Heart right ventricle (tissue), 16 donors: Measurements from ENCODE around the gene GBP1. TPM values are rescaled to one million over a fixed set of nuclear protein-coding genes. Genes with fewer than 3 reads are reported as not detected.
"Not testable (repeated sequence)": the region's sequence is repeated elsewhere in the genome, so short reads cannot be mapped to it uniquely, and the experiment has no call there.

Experiments used
- ATAC-seq, 8 donors: fragments of 200-7000 bp; cut with Tn5 transposase; one replicate each; pipeline ENCODE4 v1.9.1; 2020; ENCODE audit warnings: mild to moderate bottlenecking in 8 of 8, moderate library complexity in 8 of 8, moderate number of reproducible peaks in 1 of 8
- DNase-seq, 2 donors: peaks; one replicate each; pipeline ENCODE4 v3.0.0-alpha.2; 2020
- H3K27ac ChIP-seq, 10 donors: fragments of 200-600 bp; sonication (generic) in 2 of 10; one replicate each; pipeline versions ENCODE4 v1.5.0 to v1.8.0; 2020 to 2022; ENCODE audit warnings: mild to moderate bottlenecking in 3 of 10
- H3K27me3 ChIP-seq, 7 donors: fragments of 200-600 bp; one replicate each; pipeline ENCODE4 v1.8.0; 2021 to 2022; ENCODE audit warnings: mild to moderate bottlenecking in 2 of 7
- H3K36me3 ChIP-seq, 9 donors: fragments of 200-600 bp; sonication (generic) in 1 of 9; one replicate each; pipeline versions ENCODE4 v1.5.0 to v1.8.0; 2020 to 2022; ENCODE audit warnings: mild to moderate bottlenecking in 2 of 9
- H3K4me1 ChIP-seq, 9 donors: fragments of 200-600 bp; sonication (generic) in 1 of 9; one replicate each; pipeline versions ENCODE4 v1.5.0 to v1.8.0; 2020 to 2022; ENCODE audit warnings: mild to moderate bottlenecking in 4 of 9
- H3K4me3 ChIP-seq, 10 donors: fragments of 200-600 bp; sonication (generic) in 2 of 10; one replicate each; pipeline versions ENCODE4 v1.5.0 to v1.8.0; 2020 to 2022; ENCODE audit warnings: mild to moderate bottlenecking in 7 of 10, moderate library complexity in 2 of 10
- H3K9me3 ChIP-seq, 11 donors: fragments of 200-600 bp in 10 of 11; sonication (generic) in 2 of 11; one replicate each; pipeline versions ENCODE4 v1.5.0 to v1.8.0; 2013 to 2022; ENCODE audit warnings: mild to moderate bottlenecking in 2 of 11, control low read depth in 1 of 11, moderate library complexity in 1 of 11
- CTCF ChIP-seq, 9 donors: fragments of 200-600 bp; sonication (generic) in 2 of 9; IDR thresholded peaks; one replicate each; pipeline versions ENCODE4 v1.5.0 to v1.8.0; 2021 to 2022; ENCODE audit warnings: antibody characterized with exemption in 9 of 9, mild to moderate bottlenecking in 5 of 9, moderate library complexity in 1 of 9
- WGBS, 2 donors: extraction: QIAGEN DNeasy Blood & Tissue Kit; methylation state at CpG; one replicate each; pipeline ENCODE4 v1.1.7; 2013; ENCODE audit warnings: inconsistent platforms in 1 of 2; 5-methylcytosine and 5-hydroxymethylcytosine counted together
- intact Hi-C, 10 donors: fragments of 100-400 bp; cut with DNase I; formaldehyde crosslinking; loops; one replicate each; pipeline versions ENCODE4 v1.11.1 to v1.14.2; 2022
- polyA plus RNA-seq, 2 donors: library from polyadenylated mRNA; stranded (reverse); fragments of 200-250 nt; gene quantifications; one replicate each; pipeline ENCODE4 v1.2.3, GENCODE V29; 2013
- total RNA-seq, 10 donors: library from RNA; stranded (reverse); fragmentation: NEBNext Ultra II Directional in 3 of 10; extraction: Animal tissue kit (Norgen Biotek cat#: 25700) in 3 of 10; gene quantifications; one replicate each; pipeline versions ENCODE4 v1.2.1 to v1.2.4, GENCODE V29; 2021 to 2023
- donor health status: Arrhythmogenic right ventricular cardiomyopathy.
- donor health status: ischemic (EF 13 %, LVEDD 7.1; RV severe dilation, severe dysfunction).
- donor health status: healthy with polysubstance abuse.
- donor health status: DM: no; HTN: yes; CAD: no.
- donor health status: DM: no; HTN: no; CAD: no.
- donor health status: ischemic (EF 25% LVEDD 6.9; RV normal size, moderate dysfunction).
- donor health status: ischemic (EF 25% LVEDD 5.7; RV mildly dilated, moderate dysfunction).
- donor health status: healthy.
- donor health status: DM: yes; HTN: yes; CAD: no.
- donor health status: Ischemic cardiomyopathy.
- donor health status: ischemic (EF 35%, LVEDD 5.7; RV mildly dilated, moderate dysfunction).
- donor health status: nonischemic (EF 11% LVEDD 7.7; RV severe dilation, severe dysfunction).
- donor health status: DM: yes; HTN: yes; CAD: no.
- donor health status: PGD.
- donor health status: ischemic (EF 29% LVEDD 5.4; RV normal size, mild dysfunction).
- donor health status: nonischemic (EF 23%, LVEDD 6.1; RV moderate dilation, normal function).

GBP1 gene
- total and polyA plus RNA-seq, 12 donors, result 4.1 to 119 (median 9.0) TPM

GRCh38 chr1:89025928-89026327 is 39.1 kb downstream of the GBP1 start:
- intact Hi-C loops, result loop anchor here in 1 of 10 donors (2.0 kb wide), 1 partner anchor 31 kb away; no protein-coding TSS in a partner anchor
- WGBS, 2 donors, result 92 to 93% methylated on average over 3 of the region's 3 CpGs

GRCh38 chr1:89023026-89023425 is 42.0 kb downstream of the GBP1 start:
- no peaks in the 10 kb centered on the region for H3K27me3 ChIP-seq
- H3K27ac ChIP-seq, result peak overlapping the region; percentile 48 to 91 (median 80)
- H3K9me3 ChIP-seq, result peaks cover 0 to 11% (median 0%) of the 10 kb centered on the region in 11 donors
- no peak for DNase-seq
- peaks cover 0 to 26% (median 4%) of the 10 kb centered on the region in 9 donors for H3K36me3 ChIP-seq
- peaks cover 0 to 27% (median 8%) of the 10 kb centered on the region in 9 donors for H3K4me1 ChIP-seq
- peak overlapping the region in 9 of 10 donors; percentile 40 to 69 (median 64) for H3K4me3 ChIP-seq
- intact Hi-C loops, result loop anchor here in 3 of 10 donors (5.0 kb wide), 2 partner anchors 39 to 44 kb away; partner anchors contain the start of gene GBP1 (in 1 of the 3)
- peak in 2 of 8 donors; percentile 25 to 38 for ATAC-seq
- TF ChIP-seq CTCF (IDR thresholded peaks at IDR 0.05), result no peak

More at GRCh38 chr1:89025928-89026327, 39.1 kb downstream of the GBP1 start:
- peaks cover 0 to 15% (median 8%) of the 10 kb centered on the region in 9 donors for H3K4me1 ChIP-seq
- H3K27me3 ChIP-seq, result no peaks in the 10 kb centered on the region
- H3K9me3 ChIP-seq, result peaks cover 0 to 25% (median 3%) of the 10 kb centered on the region in 11 donors
- H3K4me3 ChIP-seq, result no peak overlapping the region
- H3K36me3 ChIP-seq, result no peaks in the 10 kb centered on the region
- H3K27ac ChIP-seq, result no peak overlapping the region
- no peak for ATAC-seq
- TF ChIP-seq CTCF (IDR thresholded peaks at IDR 0.05), result no peak
- no peak for DNase-seq

GRCh38 chr1:89022167-89022959 is 42.6 kb downstream of the GBP1 start, which contains the start of gene GBP3:
Gene GBP3 (minus strand): TSS chr1:89022866. CDS start chr1:89020721, 2,145 bp downstream.
- Histone ChIP-seq H3K9me3 (peaks cover 0 to 11% (median 0%) of the 10 kb centered on the region in 11 donors), H3K27me3 (no peaks in the 10 kb centered on the region), H3K4me1 (peaks cover 0 to 33% (median 8%) of the 10 kb centered on the region in 9 donors), H3K4me3 (peak within 1 kb of the TSS; percentile 19 to 69 (median 60)), H3K27ac (peak within 1 kb of the TSS; percentile 48 to 91 (median 80)), H3K36me3 (peaks cover 0 to 32% (median 4%) of the 10 kb centered on the region in 9 donors)
- DNase-seq (no peak), ATAC-seq (peak in 7 of 8 donors; percentile 71 to 86 (median 83))
- intact Hi-C loops, result loop anchor here in 3 of 10 donors (5.0 kb wide), 2 partner anchors 40 to 45 kb away; partner anchors contain the start of gene GBP1 (in 1 of the 3)
- 25 to 35% methylated on average over 5 of the region's 5 CpGs for WGBS, 2 donors
- no peak for TF ChIP-seq CTCF (IDR thresholded peaks at IDR 0.05)

- not testable (repeated sequence) for ATAC-seq
These were observed 46.7 kb downstream of the GBP1 start for GRCh38 chr1:89018318-89018717.

More at GRCh38 chr1:89018318-89018717, 46.7 kb downstream of the GBP1 start:
- H3K9me3 ChIP-seq, H3K27ac ChIP-seq, DNase-seq, H3K4me3 ChIP-seq, H3K27me3 ChIP-seq, intact Hi-C loops: not testable (repeated sequence)
- 66 to 78% methylated on average over 3 of the region's 3 CpGs for WGBS, 2 donors
- Histone ChIP-seq H3K36me3 (peaks cover 0 to 73% (median 23%) of the 10 kb centered on the region in 9 donors), H3K4me1 (peaks cover 0 to 35% (median 8%) of the 10 kb centered on the region in 9 donors)
